Measurements from ENCODE around the gene ADAMTS12. TPM values are rescaled to one million over a fixed set of nuclear protein-coding genes. Genes with fewer than 3 reads are reported as not detected.

The ADAMTS12 gene
- total and polyA plus RNA-seq, 3 experiments from 2014 or later, result not detected

- Mint-ChIP-seq H3K4me3 (no peak overlapping the region), H3K36me3 (no peaks in the 10 kb centered on the region), H3K9me3 (peaks cover 0 to 1% (median 0%) of the 10 kb centered on the region in 5 donors), H3K4me1 (peaks cover 0 to 5% (median 0%) of the 10 kb centered on the region in 3 donors), H3K27ac (no peak overlapping the region), H3K27me3 (peaks cover 21 to 66% of the 10 kb centered on the region in 2 donors)
- Histone ChIP-seq H3K9me3 (ENCODE audit: low read length) (no peaks in the 10 kb centered on the region), H3K36me3 (ENCODE audit: insufficient read depth, low read length) (no peaks in the 10 kb centered on the region), H3K4me3 (ENCODE audit: low read length) (no peak overlapping the region), H3K27ac (ENCODE audit: low read depth, low read length) (no peak overlapping the region), H3K27me3 (ENCODE audit: insufficient read depth, low read length, poor library complexity, severe bottlenecking) (peaks cover 26% of the 10 kb centered on the region), H3K4me1 (ENCODE audit: insufficient read depth, low read length) (no peaks in the 10 kb centered on the region)
- POLR2A ChIA-PET, result no interaction called here
- DNase-seq, result no peak
- CTCF ChIA-PET, result no interaction called here
These were observed 45.4 kb upstream of the ADAMTS12 start for GRCh38 chr5:33937017-33937706.

- ChIA-PET CTCF (interaction anchor here (3.2 kb wide), 1 partner anchor 501 kb away, joined by 20 read pairs; no protein-coding TSS in a partner anchor), POLR2A (no interaction called here)
- H3K36me3 Mint-ChIP-seq, result no peaks in the 10 kb centered on the region
These were observed 44.7 kb upstream of the ADAMTS12 start, which contains the start of gene RXFP3 for GRCh38 chr5:33936381-33937016. Gene RXFP3, plus strand, starts transcription at chr5:33936386. Its CDS starts 355 bp downstream, at chr5:33936741.

GRCh38 chr5:33936004-33936380, 44.2 kb upstream of the ADAMTS12 start:
- CTCF ChIA-PET, result interaction anchor here (0.8 to 3.2 kb wide), 6 partner anchors 10 to 505 kb away, joined by 4 to 20 read pairs (median 5); no protein-coding TSS in a partner anchor
- Histone ChIP-seq H3K36me3 (ENCODE audit: insufficient read depth, low read length) (no peaks in the 10 kb centered on the region), H3K27ac (ENCODE audit: low read depth, low read length) (no peak overlapping the region), H3K4me1 (ENCODE audit: insufficient read depth, low read length) (no peaks in the 10 kb centered on the region), H3K4me3 (ENCODE audit: low read length) (no peak overlapping the region), H3K27me3 (ENCODE audit: insufficient read depth, low read length, poor library complexity, severe bottlenecking) (peaks cover 26% of the 10 kb centered on the region), H3K9me3 (ENCODE audit: low read length) (no peaks in the 10 kb centered on the region)
- Mint-ChIP-seq H3K4me3 (no peak overlapping the region), H3K27ac (no peak overlapping the region), H3K27me3 (peaks cover 14 to 58% of the 10 kb centered on the region in 2 donors), H3K4me1 (peaks cover 0 to 5% (median 0%) of the 10 kb centered on the region in 3 donors), H3K9me3 (peaks cover 0 to 1% (median 0%) of the 10 kb centered on the region in 5 donors), H3K36me3 (no peaks in the 10 kb centered on the region)
- peak in 3 of 5 donors; percentile 3 to 33 (median 4) for DNase-seq
- POLR2A ChIA-PET, result interaction anchor here (0.7 kb wide), 1 partner anchor 15 kb away, joined by 3 read pairs; no protein-coding TSS in a partner anchor

More at GRCh38 chr5:33936381-33937016, 44.7 kb upstream of the ADAMTS12 start, which contains the start of gene RXFP3:
- no peaks in the 10 kb centered on the region for H3K36me3 ChIP-seq (ENCODE audit: insufficient read depth, low read length)
- H3K9me3 ChIP-seq (ENCODE audit: low read length), result no peaks in the 10 kb centered on the region
- H3K4me1 Mint-ChIP-seq, result peaks cover 0 to 5% (median 0%) of the 10 kb centered on the region in 3 donors
- no peak for DNase-seq
- no peak within 1 kb of the TSS for H3K4me3 ChIP-seq (ENCODE audit: low read length)
- H3K9me3 Mint-ChIP-seq, result peaks cover 0 to 1% (median 0%) of the 10 kb centered on the region in 5 donors
- H3K27me3 ChIP-seq (ENCODE audit: insufficient read depth, low read length, poor library complexity, severe bottlenecking), result peaks cover 26% of the 10 kb centered on the region
- no peak within 1 kb of the TSS for H3K27ac Mint-ChIP-seq
- H3K4me1 ChIP-seq (ENCODE audit: insufficient read depth, low read length), result no peaks in the 10 kb centered on the region
- H3K4me3 Mint-ChIP-seq, result no peak within 1 kb of the TSS
- no peak within 1 kb of the TSS for H3K27ac ChIP-seq (ENCODE audit: low read depth, low read length)
- H3K27me3 Mint-ChIP-seq, result peaks cover 15 to 60% of the 10 kb centered on the region in 2 donors

GRCh38 chr5:33934176-33934575, 42.4 kb upstream of the ADAMTS12 start:
- ChIA-PET POLR2A (no interaction called here), CTCF (interaction anchor here (1.3 to 3.2 kb wide), 8 partner anchors 8 to 503 kb away, joined by 4 to 20 read pairs (median 5); no protein-coding TSS in a partner anchor)
- no peak for DNase-seq
- Mint-ChIP-seq H3K9me3 (no peaks in the 10 kb centered on the region), H3K4me1 (peaks cover 0 to 5% (median 0%) of the 10 kb centered on the region in 3 donors), H3K27ac (no peak overlapping the region), H3K4me3 (no peak overlapping the region), H3K36me3 (no peaks in the 10 kb centered on the region), H3K27me3 (peaks cover 7 to 40% of the 10 kb centered on the region in 2 donors)
- H3K27me3 ChIP-seq (ENCODE audit: insufficient read depth, low read length, poor library complexity, severe bottlenecking), result peaks cover 26% of the 10 kb centered on the region
- H3K4me1 ChIP-seq (ENCODE audit: insufficient read depth, low read length), result no peaks in the 10 kb centered on the region
- no peaks in the 10 kb centered on the region for H3K9me3 ChIP-seq (ENCODE audit: low read length)
- H3K27ac ChIP-seq (ENCODE audit: low read depth, low read length), result no peak overlapping the region
- H3K36me3 ChIP-seq (ENCODE audit: insufficient read depth, low read length), result no peaks in the 10 kb centered on the region
- no peak overlapping the region for H3K4me3 ChIP-seq (ENCODE audit: low read length)

- H3K27ac ChIP-seq (ENCODE audit: low read depth, low read length), result no peak overlapping the region
- peaks cover 7 to 36% of the 10 kb centered on the region in 2 donors for H3K27me3 Mint-ChIP-seq
These were observed 42.0 kb upstream of the ADAMTS12 start for GRCh38 chr5:33933723-33934169.

GRCh38 chr5:33931136-33931535, 39.3 kb upstream of the ADAMTS12 start:
- peaks cover 12% of the 10 kb centered on the region for H3K27me3 ChIP-seq (ENCODE audit: insufficient read depth, low read length, poor library complexity, severe bottlenecking)
- DNase-seq, result no peak
- no peak overlapping the region for H3K4me3 ChIP-seq (ENCODE audit: low read length)
- H3K27me3 Mint-ChIP-seq, result peaks cover under 1 to 25% of the 10 kb centered on the region in 2 donors
- H3K4me1 ChIP-seq (ENCODE audit: insufficient read depth, low read length), result no peaks in the 10 kb centered on the region
- no peaks in the 10 kb centered on the region for H3K4me1 Mint-ChIP-seq
- no peaks in the 10 kb centered on the region for H3K36me3 Mint-ChIP-seq
- H3K27ac ChIP-seq (ENCODE audit: low read depth, low read length), result no peak overlapping the region
- H3K4me3 Mint-ChIP-seq, result no peak overlapping the region
- no peaks in the 10 kb centered on the region for H3K9me3 ChIP-seq (ENCODE audit: low read length)
- POLR2A ChIA-PET, result no interaction called here
- no peaks in the 10 kb centered on the region for H3K36me3 ChIP-seq (ENCODE audit: insufficient read depth, low read length)
- H3K9me3 Mint-ChIP-seq, result no peaks in the 10 kb centered on the region
- H3K27ac Mint-ChIP-seq, result no peak overlapping the region
- CTCF ChIA-PET, result no interaction called here

More at GRCh38 chr5:33933723-33934169, 42.0 kb upstream of the ADAMTS12 start:
- DNase-seq, result no peak
- H3K4me1 ChIP-seq (ENCODE audit: insufficient read depth, low read length), result no peaks in the 10 kb centered on the region
- Mint-ChIP-seq H3K27ac (no peak overlapping the region), H3K4me1 (peaks cover 0 to 5% (median 0%) of the 10 kb centered on the region in 3 donors), H3K4me3 (no peak overlapping the region), H3K9me3 (no peaks in the 10 kb centered on the region), H3K36me3 (no peaks in the 10 kb centered on the region)
- H3K4me3 ChIP-seq (ENCODE audit: low read length), result no peak overlapping the region
- ChIA-PET CTCF (interaction anchor here (1.4 to 3.2 kb wide), 5 partner anchors 8 to 500 kb away, joined by 4 to 20 read pairs (median 5); no protein-coding TSS in a partner anchor), POLR2A (no interaction called here)
- no peaks in the 10 kb centered on the region for H3K9me3 ChIP-seq (ENCODE audit: low read length)
- no peaks in the 10 kb centered on the region for H3K36me3 ChIP-seq (ENCODE audit: insufficient read depth, low read length)
- peaks cover 26% of the 10 kb centered on the region for H3K27me3 ChIP-seq (ENCODE audit: insufficient read depth, low read length, poor library complexity, severe bottlenecking)

- no peak overlapping the region for H3K4me3 Mint-ChIP-seq
- Histone ChIP-seq H3K27me3 (ENCODE audit: insufficient read depth, low read length, poor library complexity, severe bottlenecking) (peaks cover 2% of the 10 kb centered on the region), H3K4me1 (ENCODE audit: insufficient read depth, low read length) (no peaks in the 10 kb centered on the region), H3K27ac (ENCODE audit: low read depth, low read length) (no peak overlapping the region), H3K9me3 (ENCODE audit: low read length) (no peaks in the 10 kb centered on the region), H3K4me3 (ENCODE audit: low read length) (no peak overlapping the region), H3K36me3 (ENCODE audit: insufficient read depth, low read length) (no peaks in the 10 kb centered on the region)
- H3K9me3 Mint-ChIP-seq, result no peaks in the 10 kb centered on the region
- POLR2A ChIA-PET, result no interaction called here
- H3K27me3 Mint-ChIP-seq, result peaks cover 0 to 18% of the 10 kb centered on the region in 2 donors
- no peaks in the 10 kb centered on the region for H3K36me3 Mint-ChIP-seq
- H3K27ac Mint-ChIP-seq, result no peak overlapping the region
- no peak for DNase-seq
- CTCF ChIA-PET, result no interaction called here
- no peaks in the 10 kb centered on the region for H3K4me1 Mint-ChIP-seq
These were observed 38.3 kb upstream of the ADAMTS12 start for GRCh38 chr5:33929925-33930690.
